ENCODE results near the gene STARD5. TPM values are rescaled to one million over a fixed set of nuclear protein-coding genes. Genes with fewer than 3 reads are reported as not detected.

The STARD5 gene
- total and polyA plus RNA-seq, 2 of the 8 experiments (the other 6 are each of a cell fraction or from before 2014, with no cell fraction given) = 5.5 to 10.4 TPM

- no peaks in the 10 kb centered on the region for H3K4me1 ChIP-seq (replicated peaks in 1 of 4; ENCODE audit: control insufficient read depth in 3 of 4, insufficient read depth in 4 of 4, low read length in 3 of 4)
- no peak overlapping the region for H4K8ac ChIP-seq (ENCODE audit: extremely low read depth, insufficient read depth, low read length)
- WGBS, 2 experiments (ENCODE audit: extremely low coverage in 1 of 2, insufficient coverage in 1 of 2, insufficient read length in 1 of 2, insufficient replicate concordance in 2 of 2, low coverage in 1 of 2, low lambda C conversion rate in 2 of 2, missing lambda C conversion rate in 1 of 2) = 86% methylated on average over 4 of the region's 4 CpGs; no CpG with 5 or more reads in 1 of the 2 experiments
- H3K14ac ChIP-seq (ENCODE audit: insufficient read length) = no peak overlapping the region
- H3K4me3 ChIP-seq (ENCODE audit: extremely low read depth in 1 of 4, insufficient read depth in 2 of 4, low read depth in 3 of 4, low read length in 4 of 4) = no peak overlapping the region
- H3K27ac ChIP-seq (ENCODE audit: low read depth, low read length) = no peak overlapping the region
- H4K5ac ChIP-seq (ENCODE audit: insufficient read length, low read depth, low read length) = no peak overlapping the region
- no peak overlapping the region for H2BK120ac ChIP-seq (replicated peaks; ENCODE audit: low read depth, low read length)
- no peak overlapping the region for H2BK5ac ChIP-seq (ENCODE audit: low read depth, low read length)
- H3K9me3 ChIP-seq (ENCODE audit: insufficient read depth in 2 of 2, low read depth in 1 of 2, low read length in 1 of 2) = peaks cover 6 to 12% of the 10 kb centered on the region in 2 experiments; a peak in 2 of 4 replicates
- no peaks in the 10 kb centered on the region for H4K20me1 ChIP-seq (replicated peaks in 1 of 2; ENCODE audit: control insufficient read depth in 1 of 2, insufficient read depth in 2 of 2, low read length in 2 of 2)
- no peak overlapping the region for H2BK15ac ChIP-seq (ENCODE audit: low read length)
- H4K91ac ChIP-seq (replicated peaks; ENCODE audit: insufficient read length, low read length) = no peak overlapping the region
- no peak overlapping the region for H3K18ac ChIP-seq (ENCODE audit: extremely low read depth, low read length)
- no peak overlapping the region for H2AFZ ChIP-seq (ENCODE audit: low read length)
- peaks cover 0 to 2% (median 0%) of the 10 kb centered on the region in 4 experiments; a peak in 1 of 7 replicates for H3K27me3 ChIP-seq (replicated peaks in 1 of 4; ENCODE audit: control insufficient read depth in 3 of 4, extremely low read depth in 1 of 4, insufficient read depth in 3 of 4, low read length in 3 of 4)
- H3K79me2 ChIP-seq (ENCODE audit: control insufficient read depth in 1 of 2, insufficient read depth in 2 of 2, low read length in 2 of 2) = no peaks in the 10 kb centered on the region
- DNase-seq (ENCODE audit: low read depth in 1 of 2, low spot score in 2 of 2) = no peak
- ChIA-PET POLR2A (ENCODE audit: partially characterized antibody) (interaction anchor here (1.7 kb wide), 1 partner anchor 50 kb away, joined by 3 read pairs; the partner anchor contains the start of gene STARD5), CTCF (ENCODE audit: partially characterized antibody) (interaction anchor here (0.6 to 6.6 kb wide), 27 partner anchors 8 to 812 kb away, joined by 3 to 94 read pairs (median 6); partner anchors contain the start of gene TMC3)
- no peak overlapping the region for H2AK5ac ChIP-seq (ENCODE audit: low read depth, low read length)
- no peaks in the 10 kb centered on the region for H3K36me3 ChIP-seq (ENCODE audit: control insufficient read depth in 2 of 4, insufficient read depth in 4 of 4, low read length in 3 of 4)
- no peak overlapping the region for H2BK20ac ChIP-seq (ENCODE audit: low read length)
- no peak overlapping the region for H3K9ac ChIP-seq (replicated peaks in 1 of 4; ENCODE audit: extremely low read depth in 1 of 4, low read depth in 3 of 4, low read length in 3 of 4)
- H3K4ac ChIP-seq (replicated peaks; ENCODE audit: insufficient read length, low read depth, low read length) = no peak overlapping the region
- no peak overlapping the region for H3K23ac ChIP-seq (ENCODE audit: insufficient read length)
- H2BK12ac ChIP-seq (ENCODE audit: low read depth, low read length) = no peak overlapping the region
- peak; percentile 42 for FAIRE-seq
- no peaks in the 10 kb centered on the region for H3K79me1 ChIP-seq (ENCODE audit: low read depth, low read length)
- H3K56ac ChIP-seq (replicated peaks; ENCODE audit: insufficient read length, low read depth, low read length) = no peak overlapping the region
- H3K23me2 ChIP-seq (ENCODE audit: low read depth, low read length) = no peaks in the 10 kb centered on the region
- no peak overlapping the region for H3K4me2 ChIP-seq (ENCODE audit: insufficient read depth in 1 of 2, low read depth in 2 of 2, low read length in 2 of 2)
- TF ChIP-seq CEBPB (IDR thresholded peaks at IDR 0.05; ENCODE audit: low read depth, low read length) (no peak), CBX8 (IDR thresholded peaks at IDR 0.05; ENCODE audit: borderline replicate concordance, low read depth, low read length) (no peak), NRF1 (IDR thresholded peaks at IDR 0.05; ENCODE audit: low read depth, low read length) (no peak), SIN3A (conservative IDR thresholded peaks at IDR 0.05 in 1 of 2, IDR thresholded peaks at IDR 0.05 in 1 of 2; ENCODE audit: low read depth in 1 of 2, low read length in 2 of 2) (no peak), KDM4A (IDR thresholded peaks at IDR 0.05; ENCODE audit: low read depth, low read length, severe bottlenecking) (no peak)
These were observed 49.7 kb downstream of the STARD5 start for GRCh38 chr15:81274255-81274654.

Data from H1 (cell line).